HG02678 (cell line): Measurements from ENCODE around the gene MMEL1.
"Not testable (repeated sequence)": the region's sequence is repeated elsewhere in the genome, so short reads cannot be mapped to it uniquely, and the experiment has no call there.

ENCODE experiments used
- ATAC-seq: cut with Tn5 transposase; IDR thresholded peaks from one replicate; pipeline ENCODE4 v1.9.1; 2021; ENCODE audit warnings: mild to moderate bottlenecking, moderate library complexity; ENCODE audit not compliant: unreplicated experiment

The MMEL1 gene

GRCh38 chr1:2580691-2581090, 52.1 kb downstream of the MMEL1 start:
- no peak for ATAC-seq

DNA sequence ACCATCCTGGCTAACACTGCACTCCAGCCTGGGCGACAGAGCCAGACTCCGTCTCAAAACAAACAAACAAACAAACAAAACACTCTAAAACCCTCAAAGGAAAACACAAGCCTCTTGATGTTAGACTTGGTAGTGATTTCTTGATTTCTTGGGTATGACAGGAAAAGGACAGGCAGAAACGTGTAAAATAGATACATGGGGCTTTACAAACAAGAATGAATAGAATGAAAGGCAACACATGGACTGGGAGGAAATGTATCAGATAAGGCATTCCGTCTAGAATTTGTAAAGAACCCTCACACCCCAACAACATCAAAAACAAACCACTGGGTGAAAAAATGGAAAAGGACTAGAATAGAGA, 54.1 kb downstream of the MMEL1 start:
- ATAC-seq, result no peak

DNA sequence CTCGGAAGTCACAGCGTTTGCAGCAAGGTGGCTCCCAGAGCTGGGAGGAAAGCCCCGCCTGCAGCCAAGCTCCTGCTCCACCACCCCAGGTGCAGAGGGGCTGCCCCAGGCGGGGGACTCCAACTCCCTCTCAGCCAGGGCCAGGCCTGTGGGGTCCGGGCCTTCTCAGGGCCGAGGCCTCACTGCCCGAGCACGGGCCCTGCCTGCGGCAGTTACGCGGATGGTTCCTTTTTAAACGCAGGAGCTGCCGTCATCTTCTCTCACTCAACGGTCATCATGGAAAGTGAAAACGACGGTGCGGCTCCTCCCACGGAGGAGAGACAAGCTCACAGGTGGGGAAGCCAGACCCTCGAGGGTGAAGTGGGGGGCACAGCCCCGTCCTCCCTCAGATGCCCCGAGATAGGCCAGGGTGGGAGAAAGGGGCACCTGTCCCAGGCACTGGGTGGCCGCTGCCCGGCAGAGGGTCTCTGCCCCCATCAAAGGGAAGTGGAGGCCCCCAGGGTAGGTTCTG, 55.2 kb downstream of the MMEL1 start:
- peak; percentile 34 for ATAC-seq

GRCh38 chr1:2575801-2576663, 56.8 kb downstream of the MMEL1 start:
- no peak for ATAC-seq

DNA sequence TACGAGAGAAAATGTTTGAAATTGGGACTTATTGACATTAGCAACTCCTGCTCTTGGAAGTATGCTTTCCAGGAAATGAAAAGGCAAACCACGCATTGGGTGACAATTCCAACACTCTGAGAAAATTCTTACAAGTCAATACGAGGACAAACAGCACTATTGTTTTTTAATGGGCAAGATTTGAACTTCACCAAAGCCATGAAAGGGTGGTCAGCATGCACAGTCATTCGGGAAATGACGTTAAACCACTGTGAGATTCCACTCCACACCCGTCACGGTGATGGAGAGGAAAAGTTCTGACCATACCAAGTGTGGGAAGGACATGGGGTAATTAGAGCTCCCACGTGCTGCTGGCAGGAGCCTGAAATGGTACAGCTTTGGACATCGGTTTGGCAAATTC, 58.5 kb downstream of the MMEL1 start:
- ATAC-seq, result no peak

GRCh38 chr1:2573250-2573920, 59.4 kb downstream of the MMEL1 start:
- ATAC-seq, result no peak

GRCh38 chr1:2571348-2571747, 61.5 kb downstream of the MMEL1 start:
- ATAC-seq, result no peak

DNA sequence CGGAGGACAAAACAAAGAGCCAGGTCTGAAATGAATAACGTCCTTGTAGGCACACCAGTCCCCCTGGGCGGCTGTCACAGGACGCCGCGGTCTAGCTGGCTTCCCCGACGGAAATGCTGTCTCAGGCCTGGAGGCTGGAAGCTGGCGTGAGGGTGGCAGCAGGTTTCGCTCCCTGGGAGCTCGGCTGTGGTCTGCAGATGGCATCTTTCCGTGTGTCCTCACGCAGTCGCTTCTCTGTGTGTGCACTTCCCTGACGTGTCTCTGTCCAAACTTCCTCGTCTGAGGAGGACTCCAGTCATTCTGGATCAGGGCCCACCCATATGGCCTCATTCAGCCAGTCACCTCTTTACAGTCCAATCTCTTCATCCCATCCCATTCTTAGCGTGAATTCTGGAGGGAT, 62.5 kb downstream of the MMEL1 start:
- no peak for ATAC-seq

DNA sequence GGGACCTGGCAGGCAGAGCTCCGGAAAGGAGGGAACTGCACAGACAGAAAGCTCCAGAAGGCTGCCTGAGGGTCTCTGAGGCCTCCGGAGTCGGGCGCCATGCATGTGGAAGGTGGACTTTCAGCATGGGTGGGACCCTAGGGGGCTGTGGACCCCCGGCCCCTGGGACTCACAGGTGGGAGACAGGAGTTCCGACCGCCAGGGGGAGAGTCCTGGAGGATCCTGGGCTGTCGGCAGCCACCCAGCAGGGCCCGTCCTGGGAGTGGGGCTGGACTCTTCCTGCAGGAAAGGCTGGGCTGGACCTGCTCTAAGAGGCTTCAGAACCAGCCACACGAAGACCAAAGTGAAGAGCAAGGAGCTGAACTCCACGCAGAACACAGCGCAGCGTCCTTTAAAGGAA, 63.1 kb downstream of the MMEL1 start:
- not testable (repeated sequence) for ATAC-seq

DNA sequence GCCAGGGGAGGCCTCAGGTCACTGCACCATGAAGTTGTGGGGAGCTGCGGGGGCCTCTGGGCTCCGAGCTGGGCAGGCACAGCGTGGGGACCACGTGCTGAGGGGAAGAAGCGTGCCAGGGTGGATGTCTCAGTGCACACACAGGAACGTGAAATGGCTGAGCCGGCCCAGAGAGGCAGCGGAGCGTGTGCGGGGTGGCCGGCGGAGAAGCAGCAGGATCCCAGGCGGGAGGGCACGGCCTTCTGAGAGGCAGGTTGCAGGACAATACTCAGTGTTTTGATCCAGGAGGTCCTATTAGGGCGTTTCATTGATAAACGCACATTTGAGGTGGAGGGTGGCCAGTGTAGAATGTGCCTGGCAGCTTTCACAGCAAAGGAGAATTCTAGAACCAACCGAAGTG, 63.8 kb downstream of the MMEL1 start:
- no peak for ATAC-seq

- not testable (repeated sequence) for ATAC-seq
Observed at GRCh38 chr1:2568187-2568816, 64.5 kb downstream of the MMEL1 start.

DNA sequence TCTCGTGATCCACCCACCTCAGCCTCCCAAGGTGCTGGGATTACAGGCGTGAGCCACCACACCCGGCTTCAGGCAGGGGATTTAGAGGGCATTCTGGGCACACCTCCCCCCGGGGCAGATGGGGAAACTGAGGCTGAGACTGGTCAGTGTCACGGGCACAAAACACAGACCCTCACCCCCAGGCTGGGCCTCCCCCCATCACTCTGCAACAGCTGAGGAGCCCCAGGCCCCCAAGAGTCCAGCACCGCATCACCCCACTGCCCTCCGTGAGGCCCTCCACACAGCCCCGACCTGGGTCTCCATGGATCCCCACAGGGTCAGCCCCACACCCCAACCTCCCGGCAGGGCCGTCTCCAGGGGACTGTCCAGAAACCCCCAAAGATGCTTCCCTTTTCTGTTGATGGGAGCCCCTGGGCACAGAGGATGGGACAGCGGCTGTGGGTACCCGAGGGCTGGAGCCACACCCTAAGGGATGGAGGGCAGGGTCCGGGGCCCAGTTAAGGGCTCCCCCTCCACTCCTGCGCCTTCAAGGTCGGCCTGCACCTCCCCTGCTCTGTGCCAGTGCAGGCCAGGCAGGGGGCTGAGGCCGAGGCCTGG, 65.6 kb downstream of the MMEL1 start:
- ATAC-seq, result no peak

GRCh38 chr1:2566101-2567045, 66.4 kb downstream of the MMEL1 start:
- ATAC-seq, result no peak

GRCh38 chr1:2564815-2565374, 67.9 kb downstream of the MMEL1 start:
- no peak for ATAC-seq

- ATAC-seq, result no peak
Observed at GRCh38 chr1:2564006-2564814, 68.6 kb downstream of the MMEL1 start.

DNA sequence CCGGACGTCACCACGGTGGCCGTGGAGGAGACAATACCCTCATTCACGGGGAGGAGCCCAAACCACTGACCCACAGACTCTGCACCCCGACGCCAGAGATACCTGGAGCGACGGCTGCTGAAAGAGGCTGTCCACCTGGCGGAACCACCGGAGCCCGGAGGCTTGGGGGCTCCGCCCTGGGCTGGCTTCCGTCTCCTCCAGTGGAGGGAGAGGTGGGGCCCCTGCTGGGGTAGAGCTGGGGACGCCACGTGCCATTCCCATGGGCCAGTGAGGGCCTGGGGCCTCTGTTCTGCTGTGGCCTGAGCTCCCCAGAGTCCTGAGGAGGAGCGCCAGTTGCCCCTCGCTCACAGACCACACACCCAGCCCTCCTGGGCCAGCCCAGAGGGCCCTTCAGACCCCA, 69.6 kb downstream of the MMEL1 start:
- no peak for ATAC-seq

GRCh38 chr1:2561898-2562895, 70.6 kb downstream of the MMEL1 start:
- ATAC-seq, result no peak

GRCh38 chr1:2561446-2561845, 71.4 kb downstream of the MMEL1 start:
- ATAC-seq, result no peak
